ENCODE measurements around the gene CNOT4.

DNA sequence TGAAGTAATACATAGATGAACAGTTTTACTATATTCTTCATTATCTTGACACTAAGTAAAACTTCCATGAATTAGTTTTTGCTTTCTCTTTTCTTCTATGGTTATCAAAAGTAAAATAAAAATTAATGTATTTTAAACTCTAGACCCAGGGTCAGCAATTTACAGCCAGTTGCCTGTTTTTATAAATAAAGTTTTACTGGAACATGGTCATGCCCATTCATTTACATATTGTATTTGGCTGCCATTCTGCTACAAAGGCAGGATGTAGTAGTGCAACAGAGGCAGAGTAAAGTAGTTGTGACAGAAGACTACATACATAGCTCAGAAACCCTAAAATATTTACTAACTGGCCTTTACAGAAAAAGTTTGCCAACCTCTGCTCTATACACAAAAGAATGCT, 98.8 kb downstream of the CNOT4 start:
- TF ChIP-seq CTCF (conservative IDR thresholded peaks at IDR 0.05) (no peak), ZFX (IDR thresholded peaks at IDR 0.05) (no peak)
